ENCODE data around the gene NTN5. TPM values are rescaled to one million over a fixed set of nuclear protein-coding genes. Genes with fewer than 3 reads are reported as not detected.

The NTN5 gene
- polyA plus RNA-seq, 1 donor, result 0.42 TPM

DNA sequence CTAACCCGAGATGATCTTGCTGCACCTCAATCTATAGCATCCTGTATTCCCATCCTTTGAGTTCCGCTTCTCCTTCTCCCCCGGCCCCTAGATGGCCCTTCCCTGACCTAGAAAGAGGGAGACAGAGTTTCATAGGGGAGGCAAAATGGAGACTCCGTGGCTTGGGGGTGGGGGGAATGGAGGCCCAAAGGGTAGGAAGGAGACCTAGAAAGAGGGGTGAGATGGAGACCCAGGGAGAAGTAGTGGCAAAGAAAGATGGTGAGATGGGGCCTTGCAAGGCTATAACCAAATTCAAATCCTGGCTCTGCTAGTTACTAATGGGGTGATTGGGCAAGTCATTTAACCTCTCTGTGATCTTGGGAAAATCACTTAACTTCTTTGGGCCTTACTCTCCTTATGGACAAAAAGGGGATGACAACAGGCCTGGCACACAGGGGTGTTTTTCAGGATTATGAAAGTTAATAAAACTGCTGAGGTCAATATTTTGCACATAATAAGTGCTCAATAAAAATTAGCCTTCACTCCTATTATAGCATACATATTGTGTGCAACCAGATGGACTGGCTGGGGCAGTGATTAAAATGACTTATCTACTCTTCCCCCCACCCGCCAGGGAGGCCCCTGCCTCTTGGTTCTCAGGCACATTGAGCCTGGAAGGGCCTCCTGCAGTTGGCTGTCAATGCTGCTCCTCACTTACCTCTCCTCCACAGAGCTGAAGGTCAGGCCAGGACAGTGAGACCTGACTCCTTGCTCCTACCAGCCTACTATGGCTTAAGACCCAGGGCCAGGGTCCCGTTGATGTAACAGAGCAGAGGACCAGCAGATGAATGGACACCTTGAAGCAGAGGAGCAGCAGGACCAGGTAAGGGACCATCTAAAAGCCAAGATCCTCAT lies 52.9 kb downstream of the NTN5 start:
- Histone ChIP-seq H3K9me3 (ENCODE audit: control insufficient read depth, low read depth, low read length) (no peaks in the 10 kb centered on the region), H3K27me3 (ENCODE audit: control insufficient read depth, insufficient read depth, low read length) (no peaks in the 10 kb centered on the region), H3K4me3 (ENCODE audit: low read length) (peak overlapping the region; percentile 95), H3K36me3 (ENCODE audit: control insufficient read depth, insufficient read depth, low read length) (peaks cover 28% of the 10 kb centered on the region), H3K27ac (ENCODE audit: low read length) (peak overlapping the region; percentile 82), H3K4me1 (ENCODE audit: control insufficient read depth, insufficient read depth, low read length) (peaks cover 42% of the 10 kb centered on the region)
- DNase-seq, result peak in 1 of 2 donors; percentile 10
- 0% methylated on average over 1 of the region's 6 CpGs for WGBS (ENCODE audit: insufficient coverage, low lambda C conversion rate)

- Histone ChIP-seq H3K9me3 (ENCODE audit: control insufficient read depth, low read depth, low read length) (no peaks in the 10 kb centered on the region), H3K4me1 (ENCODE audit: control insufficient read depth, insufficient read depth, low read length) (peaks cover 43% of the 10 kb centered on the region), H3K27me3 (ENCODE audit: control insufficient read depth, insufficient read depth, low read length) (no peaks in the 10 kb centered on the region), H3K4me3 (ENCODE audit: low read length) (peak within 1 kb of the TSS; percentile 95), H3K27ac (ENCODE audit: low read length) (peak within 1 kb of the TSS; percentile 96), H3K36me3 (ENCODE audit: control insufficient read depth, insufficient read depth, low read length) (peaks cover 28% of the 10 kb centered on the region)
- peak; percentile 100 for DNase-seq
- WGBS (ENCODE audit: insufficient coverage, low lambda C conversion rate), result no CpG with 5 or more reads among the region's 69 CpGs
Observed at GRCh38 chr19:48618916-48619691, 53.7 kb downstream of the NTN5 start, which contains the start of the genes RPL18 and SPHK2. RPL18 (minus strand) TSS chr19:48619178; CDS start chr19:48619143, 35 bp downstream. SPHK2 (plus strand) TSS chr19:48619506; CDS start chr19:48620515, 1,009 bp downstream.

DNA sequence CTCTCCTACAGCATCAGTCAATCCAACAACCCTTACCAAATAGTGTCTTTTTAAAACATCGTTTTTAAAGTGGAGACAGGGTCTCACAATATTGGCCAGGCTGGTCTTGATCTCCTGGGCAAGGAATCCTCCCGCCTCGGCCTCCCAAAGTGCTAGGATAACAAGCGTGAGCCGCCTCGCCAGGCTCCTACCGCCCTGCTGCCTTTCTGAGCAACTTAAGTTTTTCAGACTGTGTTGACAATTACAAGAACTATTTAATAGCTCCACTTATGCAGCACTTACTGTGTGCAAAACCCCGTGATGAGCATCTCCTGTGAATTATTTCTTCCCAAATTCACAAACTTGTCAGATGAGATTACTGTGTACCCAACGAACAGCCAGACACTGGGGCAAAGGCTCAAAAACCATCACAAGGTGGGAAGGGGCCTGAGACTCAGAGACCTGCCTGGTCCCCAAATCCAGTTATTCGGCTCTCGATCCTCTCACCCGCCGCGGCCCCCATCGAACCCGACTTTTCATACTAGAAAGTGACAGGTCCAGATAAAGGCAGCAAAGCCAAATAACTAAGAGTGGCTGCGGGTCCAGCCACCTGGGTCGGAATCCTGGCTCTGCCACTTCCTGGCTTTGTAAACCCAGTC lies 54.4 kb downstream of the NTN5 start:
- no peaks in the 10 kb centered on the region for H3K9me3 ChIP-seq (ENCODE audit: control insufficient read depth, low read depth, low read length)
- H3K4me1 ChIP-seq (ENCODE audit: control insufficient read depth, insufficient read depth, low read length), result peaks cover 46% of the 10 kb centered on the region
- H3K4me3 ChIP-seq (ENCODE audit: low read length), result peak overlapping the region; percentile 95
- no peak for DNase-seq
- no CpG with 5 or more reads among the region's 18 CpGs for WGBS (ENCODE audit: insufficient coverage, low lambda C conversion rate)
- peaks cover 28% of the 10 kb centered on the region for H3K36me3 ChIP-seq (ENCODE audit: control insufficient read depth, insufficient read depth, low read length)
- H3K27ac ChIP-seq (ENCODE audit: low read length), result peak overlapping the region; percentile 96
- H3K27me3 ChIP-seq (ENCODE audit: control insufficient read depth, insufficient read depth, low read length), result no peaks in the 10 kb centered on the region

- WGBS (ENCODE audit: insufficient coverage, low lambda C conversion rate), result no CpG with 5 or more reads among the region's 18 CpGs
- Histone ChIP-seq H3K36me3 (ENCODE audit: control insufficient read depth, insufficient read depth, low read length) (peaks cover 32% of the 10 kb centered on the region), H3K27ac (ENCODE audit: low read length) (peak overlapping the region; percentile 96), H3K4me3 (ENCODE audit: low read length) (peak overlapping the region; percentile 95), H3K9me3 (ENCODE audit: control insufficient read depth, low read depth, low read length) (peaks cover 4% of the 10 kb centered on the region), H3K4me1 (ENCODE audit: control insufficient read depth, insufficient read depth, low read length) (peaks cover 52% of the 10 kb centered on the region), H3K27me3 (ENCODE audit: control insufficient read depth, insufficient read depth, low read length) (no peaks in the 10 kb centered on the region)
- DNase-seq, result peak in 1 of 2 donors; percentile 4
Observed at GRCh38 chr19:48617146-48617937, 55.5 kb downstream of the NTN5 start.

GRCh38 chr19:48616491-48617056 lies 56.2 kb downstream of the NTN5 start:
- Histone ChIP-seq H3K27ac (ENCODE audit: low read length) (peak overlapping the region; percentile 96), H3K27me3 (ENCODE audit: control insufficient read depth, insufficient read depth, low read length) (no peaks in the 10 kb centered on the region), H3K4me1 (ENCODE audit: control insufficient read depth, insufficient read depth, low read length) (peaks cover 55% of the 10 kb centered on the region), H3K9me3 (ENCODE audit: control insufficient read depth, low read depth, low read length) (peaks cover 4% of the 10 kb centered on the region), H3K4me3 (ENCODE audit: low read length) (peak overlapping the region; percentile 95), H3K36me3 (ENCODE audit: control insufficient read depth, insufficient read depth, low read length) (peaks cover 37% of the 10 kb centered on the region)
- DNase-seq, result no peak
- WGBS (ENCODE audit: insufficient coverage, low lambda C conversion rate), result no CpG with 5 or more reads among the region's 12 CpGs

GRCh38 chr19:48616041-48616436 lies 56.8 kb downstream of the NTN5 start:
- Histone ChIP-seq H3K4me1 (ENCODE audit: control insufficient read depth, insufficient read depth, low read length) (peaks cover 55% of the 10 kb centered on the region), H3K27me3 (ENCODE audit: control insufficient read depth, insufficient read depth, low read length) (no peaks in the 10 kb centered on the region), H3K36me3 (ENCODE audit: control insufficient read depth, insufficient read depth, low read length) (peaks cover 37% of the 10 kb centered on the region), H3K9me3 (ENCODE audit: control insufficient read depth, low read depth, low read length) (peaks cover 4% of the 10 kb centered on the region), H3K4me3 (ENCODE audit: low read length) (peak overlapping the region; percentile 1), H3K27ac (ENCODE audit: low read length) (peak overlapping the region; percentile 96)
- no peak for DNase-seq
- WGBS (ENCODE audit: insufficient coverage, low lambda C conversion rate), result no CpG with 5 or more reads among the region's 16 CpGs

- Histone ChIP-seq H3K9me3 (ENCODE audit: control insufficient read depth, low read depth, low read length) (peaks cover 4% of the 10 kb centered on the region), H3K36me3 (ENCODE audit: control insufficient read depth, insufficient read depth, low read length) (peaks cover 40% of the 10 kb centered on the region), H3K4me1 (ENCODE audit: control insufficient read depth, insufficient read depth, low read length) (peaks cover 55% of the 10 kb centered on the region), H3K27ac (ENCODE audit: low read length) (peak overlapping the region; percentile 96), H3K4me3 (ENCODE audit: low read length) (peak overlapping the region; percentile 1), H3K27me3 (ENCODE audit: control insufficient read depth, insufficient read depth, low read length) (no peaks in the 10 kb centered on the region)
- no peak for DNase-seq
- WGBS (ENCODE audit: insufficient coverage, low lambda C conversion rate), result no CpG with 5 or more reads among the region's 19 CpGs
Observed at GRCh38 chr19:48615231-48616040, 57.4 kb downstream of the NTN5 start.

GRCh38 chr19:48614436-48615230 lies 58.2 kb downstream of the NTN5 start, which contains the start of gene FAM83E:
FAM83E (minus strand) TSS chr19:48615076; CDS start chr19:48613372, 1,704 bp downstream.
- peaks cover 4% of the 10 kb centered on the region for H3K9me3 ChIP-seq (ENCODE audit: control insufficient read depth, low read depth, low read length)
- H3K4me3 ChIP-seq (ENCODE audit: low read length), result peak within 1 kb of the TSS; percentile 65
- DNase-seq, result peak; percentile 98 to 100
- no peaks in the 10 kb centered on the region for H3K27me3 ChIP-seq (ENCODE audit: control insufficient read depth, insufficient read depth, low read length)
- peak within 1 kb of the TSS; percentile 96 for H3K27ac ChIP-seq (ENCODE audit: low read length)
- H3K36me3 ChIP-seq (ENCODE audit: control insufficient read depth, insufficient read depth, low read length), result peaks cover 43% of the 10 kb centered on the region
- peaks cover 52% of the 10 kb centered on the region for H3K4me1 ChIP-seq (ENCODE audit: control insufficient read depth, insufficient read depth, low read length)
- WGBS (ENCODE audit: insufficient coverage, low lambda C conversion rate), result no CpG with 5 or more reads among the region's 31 CpGs

Data from large intestine (tissue), 3 donors.